ENCODE data around the gene GABRD. TPM values are rescaled to one million over a fixed set of nuclear protein-coding genes. Genes with fewer than 3 reads are reported as not detected.

The GABRD gene
- total RNA-seq, 1 experiment from 2014 or later: 15.6 TPM

DNA sequence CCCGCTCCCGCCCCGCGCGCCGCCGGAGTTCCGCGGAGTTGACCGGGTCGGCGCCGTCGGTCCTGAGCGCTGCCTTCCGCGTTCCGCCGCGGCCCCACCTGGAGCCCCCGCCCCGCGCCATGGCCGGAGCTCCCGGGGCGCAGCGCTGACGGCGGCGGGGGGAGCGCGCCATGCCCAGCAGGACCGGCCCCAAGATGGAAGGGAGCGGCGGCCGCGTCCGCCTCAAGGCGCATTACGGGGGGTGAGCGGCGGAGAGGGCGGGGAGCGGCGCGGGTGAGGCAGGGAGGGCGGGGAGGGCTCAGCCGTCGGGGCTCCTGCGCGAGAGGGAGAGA is 31.3 kb downstream of the GABRD start:
- Histone ChIP-seq H3K4me3 (replicated peaks in 1 of 2; ENCODE audit: low read depth in 1 of 2, low read length in 2 of 2) (peak overlapping the region; percentile 75 to 82), H3K9ac (ENCODE audit: low read length) (peak overlapping the region; percentile 75), H3K9me2 (ENCODE audit: insufficient read depth) (no peaks in the 10 kb centered on the region), H3K36me3 (ENCODE audit: control insufficient read depth in 1 of 2, insufficient read depth in 2 of 2, low read length in 2 of 2) (peaks cover 0 to 2% of the 10 kb centered on the region in 2 experiments; a peak in 2 of 4 replicates), H3K9me3 (ENCODE audit: control insufficient read depth in 1 of 2, insufficient read depth in 1 of 2, low read depth in 1 of 2, low read length in 2 of 2) (no peaks in the 10 kb centered on the region), H2AFZ (ENCODE audit: low read depth, low read length, poor library complexity, severe bottlenecking) (no peak overlapping the region), H3K4me1 (ENCODE audit: control insufficient read depth in 1 of 2, insufficient read depth in 2 of 2, low read length in 2 of 2) (peaks cover 34 to 57% of the 10 kb centered on the region in 2 experiments), H3K4me2 (ENCODE audit: low read length) (peak overlapping the region; percentile 90), H3K27ac (ENCODE audit: low read depth, low read length) (peak overlapping the region; percentile 69), H3K79me2 (ENCODE audit: insufficient read depth, low read length) (peaks cover 36% of the 10 kb centered on the region), H4K20me1 (ENCODE audit: insufficient read depth) (no peaks in the 10 kb centered on the region), H3K27me3 (ENCODE audit: insufficient read depth, low read length) (no peaks in the 10 kb centered on the region)
- CTCF ChIA-PET: interaction anchor here (0.5 to 1.0 kb wide), 2 partner anchors 14 to 95 kb away, joined by 3 read pairs; no protein-coding TSS in a partner anchor
- RAD21 ChIA-PET (ENCODE audit: low non-redundant PET in 1 of 2, low total read pairs in 2 of 2, uncharacterized antibody in 2 of 2, unreplicated experiment in 2 of 2): no interaction called here
- POLR2A ChIA-PET: no interaction called here
- intact Hi-C loops (cut with micrococcal nuclease): no loop called here
- TF ChIP-seq POLR2A (IDR thresholded peaks at IDR 0.05; ENCODE audit: borderline replicate concordance, extremely low read depth, insufficient read depth, insufficient read length) (no peak), POLR2AphosphoS5 (IDR thresholded peaks at IDR 0.05; ENCODE audit: low read depth, low read length) (no peak; the same call in 1 of the 2 replicates), FOSL1 (IDR thresholded peaks at IDR 0.05; ENCODE audit: low read depth) (no peak), YY1 (IDR thresholded peaks at IDR 0.05; ENCODE audit: extremely low read depth, insufficient replicate concordance, low read depth, low read length) (peak; percentile 18), ELF1 (IDR thresholded peaks at IDR 0.05; ENCODE audit: borderline replicate concordance, low read depth) (no peak)
- TF ChIP-seq, protein P1, sequence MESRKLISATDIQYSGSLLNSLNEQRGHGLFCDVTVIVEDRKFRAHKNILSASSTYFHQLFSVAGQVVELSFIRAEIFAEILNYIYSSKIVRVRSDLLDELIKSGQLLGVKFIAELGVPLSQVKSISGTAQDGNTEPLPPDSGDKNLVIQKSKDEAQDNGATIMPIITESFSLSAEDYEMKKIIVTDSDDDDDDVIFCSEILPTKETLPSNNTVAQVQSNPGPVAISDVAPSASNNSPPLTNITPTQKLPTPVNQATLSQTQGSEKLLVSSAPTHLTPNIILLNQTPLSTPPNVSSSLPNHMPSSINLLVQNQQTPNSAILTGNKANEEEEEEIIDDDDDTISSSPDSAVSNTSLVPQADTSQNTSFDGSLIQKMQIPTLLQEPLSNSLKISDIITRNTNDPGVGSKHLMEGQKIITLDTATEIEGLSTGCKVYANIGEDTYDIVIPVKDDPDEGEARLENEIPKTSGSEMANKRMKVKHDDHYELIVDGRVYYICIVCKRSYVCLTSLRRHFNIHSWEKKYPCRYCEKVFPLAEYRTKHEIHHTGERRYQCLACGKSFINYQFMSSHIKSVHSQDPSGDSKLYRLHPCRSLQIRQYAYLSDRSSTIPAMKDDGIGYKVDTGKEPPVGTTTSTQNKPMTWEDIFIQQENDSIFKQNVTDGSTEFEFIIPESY (IDR thresholded peaks at IDR 0.05; ENCODE audit: extremely low read depth, insufficient replicate concordance, low read length): no peak
- BruUV-seq (replicated peaks): no TSS peak
- ATAC-seq (peak; percentile 24), DNase-seq (ENCODE audit: low read depth, low spot score) (no peak)
